Caco-2 (cell line): ENCODE results near the gene FOLR3. TPM values are rescaled to one million over a fixed set of nuclear protein-coding genes. Genes with fewer than 3 reads are reported as not detected.

Experiments used
- BruUV-seq: library from RNA; stranded (reverse); fragments of 400-500 nt; replicated peaks from 2 replicates; lab custom pipeline; 2021; lab: Mats Ljungman, UMichigan
- CTCF ChIA-PET: fragments of 300-600 bp; sonication (Branson Sonifier 250); formaldehyde crosslinking; loops from one replicate; lab custom pipeline; 2022; ENCODE audit warnings: antibody characterized with exemption; lab: Charles Lee
- POLR2A ChIA-PET: fragments of 300-600 bp; sonication (Branson Sonifier 250); formaldehyde crosslinking; loops from one replicate; lab custom pipeline; 2022; ENCODE audit warnings: antibody characterized with exemption; lab: Charles Lee
- DNase-seq, 2 experiments: peaks; one replicate each; pipeline versions ENCODE4 v3.0.0 to v3.0.0-alpha.2; 2020 to 2022
- H3K27me3 ChIP-seq: replicated peaks from 2 replicates; pipeline ENCODE4 v1.6.0; 2011; ENCODE audit warnings: low read length; ENCODE audit not compliant: control insufficient read depth, insufficient read depth
- H3K36me3 ChIP-seq: 2 replicates; pipeline ENCODE4 v1.5.1; 2011; ENCODE audit warnings: low read length; ENCODE audit not compliant: control insufficient read depth, insufficient read depth
- H3K4me1 ChIP-seq: fragments of 250-450 bp; sonication (Bioruptor Pico); 2 replicates; pipeline ENCODE4 v1.5.1; 2020; ENCODE audit warnings: mild to moderate bottlenecking
- H3K4me3 ChIP-seq: 2 replicates; pipeline ENCODE4 v1.5.1; 2011; ENCODE audit warnings: low read depth, mild to moderate bottlenecking, control low read depth, low read length
- H3K9me3 ChIP-seq: fragments of 250-450 bp; sonication (Bioruptor Pico); 2 replicates; pipeline ENCODE4 v1.5.1; 2020; ENCODE audit warnings: mild to moderate bottlenecking, moderate library complexity
- H3K27ac Mint-ChIP-seq: one replicate; pipeline ENCODE4 v1.8.0; 2022; ENCODE audit warnings: mixed read lengths; ENCODE audit not compliant: unreplicated experiment
- H3K27me3 Mint-ChIP-seq: one replicate; pipeline ENCODE4 v1.8.0; 2022; ENCODE audit warnings: mixed read lengths; ENCODE audit not compliant: insufficient read depth, unreplicated experiment
- H3K36me3 Mint-ChIP-seq: one replicate; pipeline ENCODE4 v1.8.0; 2022; ENCODE audit warnings: mild to moderate bottlenecking, mixed read lengths; ENCODE audit not compliant: insufficient read depth, unreplicated experiment
- H3K4me1 Mint-ChIP-seq: one replicate; pipeline ENCODE4 v1.8.0; 2022; ENCODE audit warnings: low read depth, mixed read lengths; ENCODE audit not compliant: unreplicated experiment
- H3K4me3 Mint-ChIP-seq: one replicate; pipeline ENCODE4 v1.8.0; 2022; ENCODE audit warnings: mild to moderate bottlenecking, moderate library complexity, mixed read lengths; ENCODE audit not compliant: unreplicated experiment
- H3K9me3 Mint-ChIP-seq: one replicate; pipeline ENCODE4 v1.8.0; 2022; ENCODE audit warnings: mixed read lengths; ENCODE audit not compliant: unreplicated experiment
- intact Hi-C: fragments of 100-400 bp; cut with micrococcal nuclease; formaldehyde crosslinking; loops from one replicate; pipeline ENCODE4 v1.10.0; 2022; ENCODE audit not compliant: unreplicated experiment
- total RNA-seq: library from RNA; stranded (reverse); gene quantifications from 2 replicates; pipeline ENCODE4 v1.2.3, GENCODE V29; 2022
- TF ChIP-seq, protein P1 (sequence below), 2 experiments: fragments of 200-600 bp in 1 of 2; IDR thresholded peaks; 1 replicate in 1 of 2; 2 replicates in 1 of 2; pipeline versions ENCODE4 v1.5.1 to v1.8.0; 2011 to 2022; ENCODE audit warnings: antibody characterized with exemption in 1 of 2, control low read depth in 1 of 2, inconsistent platforms in 1 of 2, low read depth in 1 of 2, low read length in 1 of 2, mild to moderate bottlenecking in 1 of 2, moderate library complexity in 1 of 2; ENCODE audit not compliant: insufficient read depth in 1 of 2, severe bottlenecking in 1 of 2, unreplicated experiment in 1 of 2

Gene FOLR3
- total RNA-seq, 1 experiment from 2014 or later: not detected

DNA sequence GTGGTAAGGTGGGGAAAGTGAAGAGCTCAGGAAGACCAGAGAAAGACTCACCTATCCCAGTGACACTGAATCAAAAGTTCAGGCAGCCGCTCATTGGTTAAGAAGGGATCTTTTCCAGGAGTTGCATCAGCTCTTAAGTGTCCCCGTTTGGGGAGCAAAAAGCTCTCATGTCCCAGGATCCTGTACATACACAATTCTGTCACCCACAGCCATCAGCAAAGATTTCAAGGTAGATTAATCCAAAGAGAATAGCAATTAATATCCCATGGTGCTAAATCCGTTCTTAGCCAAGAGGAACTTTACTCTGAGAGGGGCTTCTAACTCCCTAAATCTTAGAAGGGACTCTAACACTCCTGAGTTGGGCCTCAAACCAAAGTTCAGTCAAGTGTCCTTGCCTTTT lies 19.3 kb downstream of the FOLR3 start:
- no peaks in the 10 kb centered on the region for H3K27me3 Mint-ChIP-seq
- POLR2A ChIA-PET: interaction anchor here (0.6 kb wide), 1 partner anchor 52 kb away, joined by 3 read pairs; no protein-coding TSS in a partner anchor
- CTCF ChIA-PET: interaction anchor here (1.3 to 1.8 kb wide), 2 partner anchors 42 to 130 kb away, joined by 3 to 6 read pairs; partner anchors contain the start of gene ANAPC15
- H3K9me3 Mint-ChIP-seq: no peaks in the 10 kb centered on the region
- DNase-seq: no peak
- H3K4me3 Mint-ChIP-seq: no peak overlapping the region
- no peaks in the 10 kb centered on the region for H3K36me3 Mint-ChIP-seq
- no TSS peak for BruUV-seq
- no peaks in the 10 kb centered on the region for H3K36me3 ChIP-seq
- no peaks in the 10 kb centered on the region for H3K27me3 ChIP-seq
- intact Hi-C loops: no loop called here
- peaks cover 6% of the 10 kb centered on the region for H3K4me1 ChIP-seq
- no peaks in the 10 kb centered on the region for H3K4me1 Mint-ChIP-seq
- H3K4me3 ChIP-seq: no peak overlapping the region
- H3K9me3 ChIP-seq: peaks cover 4% of the 10 kb centered on the region; the same call in 1 of the 2 replicates
- TF ChIP-seq, protein P1, sequence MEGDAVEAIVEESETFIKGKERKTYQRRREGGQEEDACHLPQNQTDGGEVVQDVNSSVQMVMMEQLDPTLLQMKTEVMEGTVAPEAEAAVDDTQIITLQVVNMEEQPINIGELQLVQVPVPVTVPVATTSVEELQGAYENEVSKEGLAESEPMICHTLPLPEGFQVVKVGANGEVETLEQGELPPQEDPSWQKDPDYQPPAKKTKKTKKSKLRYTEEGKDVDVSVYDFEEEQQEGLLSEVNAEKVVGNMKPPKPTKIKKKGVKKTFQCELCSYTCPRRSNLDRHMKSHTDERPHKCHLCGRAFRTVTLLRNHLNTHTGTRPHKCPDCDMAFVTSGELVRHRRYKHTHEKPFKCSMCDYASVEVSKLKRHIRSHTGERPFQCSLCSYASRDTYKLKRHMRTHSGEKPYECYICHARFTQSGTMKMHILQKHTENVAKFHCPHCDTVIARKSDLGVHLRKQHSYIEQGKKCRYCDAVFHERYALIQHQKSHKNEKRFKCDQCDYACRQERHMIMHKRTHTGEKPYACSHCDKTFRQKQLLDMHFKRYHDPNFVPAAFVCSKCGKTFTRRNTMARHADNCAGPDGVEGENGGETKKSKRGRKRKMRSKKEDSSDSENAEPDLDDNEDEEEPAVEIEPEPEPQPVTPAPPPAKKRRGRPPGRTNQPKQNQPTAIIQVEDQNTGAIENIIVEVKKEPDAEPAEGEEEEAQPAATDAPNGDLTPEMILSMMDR (IDR thresholded peaks at IDR 0.05; ENCODE audit: insufficient read depth in 1 of 2, low read depth in 1 of 2, low read length in 1 of 2, severe bottlenecking in 1 of 2, unreplicated experiment in 1 of 2): no peak
- no peak overlapping the region for H3K27ac Mint-ChIP-seq

DNA sequence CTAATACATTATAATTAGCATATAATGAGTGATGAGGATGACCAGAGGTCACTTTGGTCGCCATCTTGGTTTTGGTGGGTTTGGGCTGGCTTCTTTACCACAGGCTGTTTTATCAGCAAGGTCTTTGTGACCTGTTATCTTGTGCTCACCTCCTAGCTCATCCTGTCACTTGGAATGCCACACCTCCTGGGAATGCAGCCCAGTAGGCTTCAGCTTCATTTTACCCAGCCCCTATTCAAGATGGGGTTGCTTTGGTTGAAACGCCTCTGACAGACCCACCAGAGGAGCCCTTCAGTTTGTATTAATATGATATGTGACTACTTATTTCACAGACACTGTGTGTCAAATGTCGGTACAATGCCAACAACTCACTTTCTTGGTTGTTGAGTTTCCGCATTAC lies 20.2 kb downstream of the FOLR3 start:
- Histone ChIP-seq H3K4me1 (peaks cover 6% of the 10 kb centered on the region), H3K9me3 (peaks cover 4% of the 10 kb centered on the region; the same call in 1 of the 2 replicates), H3K36me3 (no peaks in the 10 kb centered on the region), H3K27me3 (no peaks in the 10 kb centered on the region), H3K4me3 (no peak overlapping the region)
- H3K27ac Mint-ChIP-seq: no peak overlapping the region
- H3K4me1 Mint-ChIP-seq: no peaks in the 10 kb centered on the region
- no peak overlapping the region for H3K4me3 Mint-ChIP-seq
- intact Hi-C loops: no loop called here
- no TSS peak for BruUV-seq
- H3K9me3 Mint-ChIP-seq: no peaks in the 10 kb centered on the region
- CTCF ChIA-PET: interaction anchor here (0.6 kb wide), 1 partner anchor 357 kb away, joined by 3 read pairs; no protein-coding TSS in a partner anchor
- POLR2A ChIA-PET: no interaction called here
- TF ChIP-seq, protein P1 (IDR thresholded peaks at IDR 0.05; ENCODE audit: insufficient read depth in 1 of 2, low read depth in 1 of 2, low read length in 1 of 2, severe bottlenecking in 1 of 2, unreplicated experiment in 1 of 2): no peak
- DNase-seq: peak in 1 of 2 experiments; percentile 25
- H3K27me3 Mint-ChIP-seq: no peaks in the 10 kb centered on the region
- no peaks in the 10 kb centered on the region for H3K36me3 Mint-ChIP-seq

DNA sequence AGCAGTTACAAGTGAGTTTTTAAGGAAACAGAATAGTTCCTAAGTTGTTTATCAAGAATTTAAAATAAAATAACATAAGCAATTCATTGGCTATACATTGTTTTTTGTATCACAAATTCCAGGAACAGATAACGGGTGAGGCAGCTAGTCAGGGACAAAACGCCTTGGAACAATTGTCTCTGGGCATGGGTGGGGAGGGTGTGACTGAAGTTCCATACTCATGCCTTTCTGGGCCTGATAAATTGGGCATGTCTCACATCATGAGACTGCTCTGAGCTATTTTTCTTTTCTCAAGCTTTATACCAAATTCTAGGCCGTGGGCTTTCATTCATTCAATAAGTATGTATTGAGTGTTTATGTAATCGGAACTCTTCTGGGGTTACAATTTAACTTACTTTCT lies 21.6 kb downstream of the FOLR3 start:
- ChIA-PET POLR2A (interaction anchor here (0.9 kb wide), 1 partner anchor 9 kb away, joined by 7 read pairs; no protein-coding TSS in a partner anchor), CTCF (interaction anchor here (0.6 kb wide), 1 partner anchor 12 kb away, joined by 3 read pairs; no protein-coding TSS in a partner anchor)
- no peaks in the 10 kb centered on the region for H3K36me3 Mint-ChIP-seq
- no peaks in the 10 kb centered on the region for H3K27me3 Mint-ChIP-seq
- no peak overlapping the region for H3K4me3 ChIP-seq
- no TSS peak for BruUV-seq
- H3K4me3 Mint-ChIP-seq: no peak overlapping the region
- peaks cover under 1% of the 10 kb centered on the region for H3K4me1 ChIP-seq
- H3K4me1 Mint-ChIP-seq: no peaks in the 10 kb centered on the region
- DNase-seq: no peak
- TF ChIP-seq, protein P1 (IDR thresholded peaks at IDR 0.05; ENCODE audit: insufficient read depth in 1 of 2, low read depth in 1 of 2, low read length in 1 of 2, severe bottlenecking in 1 of 2, unreplicated experiment in 1 of 2): no peak
- H3K9me3 Mint-ChIP-seq: peaks cover 13% of the 10 kb centered on the region
- no peaks in the 10 kb centered on the region for H3K9me3 ChIP-seq
- H3K36me3 ChIP-seq: no peaks in the 10 kb centered on the region
- no peak overlapping the region for H3K27ac Mint-ChIP-seq
- no peaks in the 10 kb centered on the region for H3K27me3 ChIP-seq
- intact Hi-C loops: no loop called here
